ENCODE results near the gene ISOC1. TPM values are rescaled to one million over a fixed set of nuclear protein-coding genes. Genes with fewer than 3 reads are reported as not detected.

Gene ISOC1
- polyA plus RNA-seq, 1 donor from 2014 or later: 34.0 TPM

GRCh38 chr5:129135633-129136032 is 41.1 kb downstream of the ISOC1 start:
- H3K9ac ChIP-seq (ENCODE audit: low read length): no peak overlapping the region
- H3K4me3 ChIP-seq (ENCODE audit: low read length): no peak overlapping the region
- no peak overlapping the region for H2AFZ ChIP-seq (ENCODE audit: low read depth, low read length)
- H3F3A ChIP-seq (ENCODE audit: insufficient read depth, low read length, poor library complexity, severe bottlenecking): no peaks in the 10 kb centered on the region
- H3K9me3 ChIP-seq (ENCODE audit: low read length): no peaks in the 10 kb centered on the region
- no peaks in the 10 kb centered on the region for H3K79me2 ChIP-seq (replicated peaks; ENCODE audit: insufficient read depth, low read length)
- no peak overlapping the region for H3K4me2 ChIP-seq (ENCODE audit: low read length)
- no peak for TF ChIP-seq RAD21 (conservative IDR thresholded peaks at IDR 0.05)
- no peak for TF ChIP-seq REST (IDR thresholded peaks at IDR 0.05; ENCODE audit: borderline replicate concordance)
- TF ChIP-seq EZH2 (IDR thresholded peaks at IDR 0.05; ENCODE audit: borderline replicate concordance, insufficient read depth, low read length, poor library complexity, severe bottlenecking): no peak
- TF ChIP-seq CTCF (IDR thresholded peaks at IDR 0.05; ENCODE audit: poor library complexity, severe bottlenecking): no peak
- TF ChIP-seq TAF1 (IDR thresholded peaks at IDR 0.05; ENCODE audit: low read depth): no peak
- TF ChIP-seq POLR2AphosphoS5 (IDR thresholded peaks at IDR 0.05): no peak
- no peak for TF ChIP-seq EP300 (conservative IDR thresholded peaks at IDR 0.05; ENCODE audit: poor library complexity, severe bottlenecking)
- TF ChIP-seq MXI1 (conservative IDR thresholded peaks at IDR 0.05; ENCODE audit: poor library complexity, severe bottlenecking): no peak
- H3K27ac ChIP-seq (ENCODE audit: low read length): no peak overlapping the region
- no peaks in the 10 kb centered on the region for H4K20me1 ChIP-seq (ENCODE audit: insufficient read depth)
- H3K36me3 ChIP-seq (ENCODE audit: insufficient read depth, low read length): no peaks in the 10 kb centered on the region
- H3K9me2 ChIP-seq (ENCODE audit: insufficient read depth, low read length): no peaks in the 10 kb centered on the region
- H3K27me3 ChIP-seq (ENCODE audit: insufficient read depth, low read depth, low read length): no peaks in the 10 kb centered on the region

GRCh38 chr5:129137637-129138036 is 43.1 kb downstream of the ISOC1 start:
- no peak overlapping the region for H3K9ac ChIP-seq (ENCODE audit: low read length)
- H3K4me3 ChIP-seq (ENCODE audit: low read length): no peak overlapping the region
- H3K9me3 ChIP-seq (ENCODE audit: low read length): no peaks in the 10 kb centered on the region
- TF ChIP-seq TAF1 (IDR thresholded peaks at IDR 0.05; ENCODE audit: low read depth) (no peak), CTCF (IDR thresholded peaks at IDR 0.05; ENCODE audit: poor library complexity, severe bottlenecking) (no peak), RAD21 (conservative IDR thresholded peaks at IDR 0.05) (no peak), REST (IDR thresholded peaks at IDR 0.05; ENCODE audit: borderline replicate concordance) (no peak), MXI1 (conservative IDR thresholded peaks at IDR 0.05; ENCODE audit: poor library complexity, severe bottlenecking) (no peak), EP300 (conservative IDR thresholded peaks at IDR 0.05; ENCODE audit: poor library complexity, severe bottlenecking) (no peak), POLR2AphosphoS5 (IDR thresholded peaks at IDR 0.05) (no peak), SMC3 (conservative IDR thresholded peaks at IDR 0.05; ENCODE audit: poor library complexity) (no peak), EZH2 (IDR thresholded peaks at IDR 0.05; ENCODE audit: borderline replicate concordance, insufficient read depth, low read length, poor library complexity, severe bottlenecking) (no peak)
- no peaks in the 10 kb centered on the region for H3K9me2 ChIP-seq (ENCODE audit: insufficient read depth, low read length)
- H3K27me3 ChIP-seq (ENCODE audit: insufficient read depth, low read depth, low read length): no peaks in the 10 kb centered on the region
- no peaks in the 10 kb centered on the region for H3K79me2 ChIP-seq (replicated peaks; ENCODE audit: insufficient read depth, low read length)
- no peak overlapping the region for H3K27ac ChIP-seq (ENCODE audit: low read length)
- H3K4me2 ChIP-seq (ENCODE audit: low read length): no peak overlapping the region
- no peaks in the 10 kb centered on the region for H4K20me1 ChIP-seq (ENCODE audit: insufficient read depth)
- no peak overlapping the region for H2AFZ ChIP-seq (ENCODE audit: low read depth, low read length)
- no peaks in the 10 kb centered on the region for H3F3A ChIP-seq (ENCODE audit: insufficient read depth, low read length, poor library complexity, severe bottlenecking)
- no peaks in the 10 kb centered on the region for H3K36me3 ChIP-seq (ENCODE audit: insufficient read depth, low read length)

Measured in neural cell (in vitro differentiated cells).